K562 (cell line): Measurements from ENCODE around the gene VRK3. TPM values are rescaled to one million over a fixed set of nuclear protein-coding genes. Genes with fewer than 3 reads are reported as not detected.

Experiments
- ATF3 ChIP-seq, 2 experiments: fragments of 450-650 bp in 1 of 2; sonication (generic) in 1 of 2; formaldehyde crosslinking in 1 of 2; IDR thresholded peaks in 1 of 2; conservative IDR thresholded peaks in 1 of 2; 2 replicates each; pipeline versions ENCODE4 v1.6.1 to v1.8.1; 2016 to 2023; ENCODE audit warnings: mild to moderate bottlenecking in 2 of 2, moderate library complexity in 2 of 2, inconsistent platforms in 1 of 2, missing genetic modification reagents in 1 of 2
- CBX3 ChIP-seq, 2 experiments: IDR thresholded peaks; 1 replicate in 1 of 2; 2 replicates in 1 of 2; pipeline ENCODE4 v1.6.1; 2012; ENCODE audit warnings: inconsistent platforms in 2 of 2, low read length in 2 of 2, borderline replicate concordance in 1 of 2, control low read depth in 1 of 2
- E2F6 ChIP-seq, 2 experiments: IDR thresholded peaks; 2 replicates each; pipeline ENCODE4 v1.6.1; 2011; ENCODE audit warnings: borderline replicate concordance in 1 of 2, control low read depth in 1 of 2, low read depth in 1 of 2, low read length in 1 of 2, mild to moderate bottlenecking in 1 of 2, mixed read lengths in 1 of 2, moderate library complexity in 1 of 2; ENCODE audit not compliant: insufficient read depth in 1 of 2, insufficient read length in 1 of 2, poor library complexity in 1 of 2, severe bottlenecking in 1 of 2; ENCODE audit errors: extremely low read depth in 1 of 2
- GTF2E2 ChIP-seq: fragments of 200-800 bp; sonication (Bioruptor generic); IDR thresholded peaks from 2 replicates; pipeline ENCODE4 v1.6.1; 2016; ENCODE audit warnings: missing genetic modification characterization, missing compliant biosample characterization
- PATZ1 ChIP-seq: fragments of 250-450 bp; sonication (Bioruptor Pico); IDR thresholded peaks from 2 replicates; pipeline ENCODE4 v1.5.0; 2020; ENCODE audit warnings: mild to moderate bottlenecking, borderline replicate concordance
- RFX5 ChIP-seq: IDR thresholded peaks from 2 replicates; pipeline ENCODE4 v1.6.1; 2011; ENCODE audit warnings: low read depth, mild to moderate bottlenecking, improper control_type of control experiment, low read length
- RNF2 ChIP-seq: sonication (generic); IDR thresholded peaks from 2 replicates; pipeline ENCODE4 v1.6.1; 2016
- SETDB1 ChIP-seq: IDR thresholded peaks from one replicate; pipeline ENCODE4 v1.6.1; 2012; ENCODE audit warnings: low read length, control low read depth, inconsistent platforms
- SMARCA4 ChIP-seq: fragments of 450-650 bp; IDR thresholded peaks from 2 replicates; pipeline ENCODE4 v1.6.1; 2016
- SMARCE1 ChIP-seq: fragments of 450-650 bp; IDR thresholded peaks from 2 replicates; pipeline ENCODE4 v1.7.1; 2016; ENCODE audit warnings: mild to moderate bottlenecking
- TCF3 ChIP-seq: sonication (generic); formaldehyde crosslinking; IDR thresholded peaks from 2 replicates; pipeline ENCODE4 v1.4.0; 2020; ENCODE audit warnings: mild to moderate bottlenecking, missing genetic modification reagents
- TOE1 ChIP-seq, 2 experiments: fragments of 450-650 bp in 1 of 2; sonication (generic) in 1 of 2; formaldehyde crosslinking in 1 of 2; IDR thresholded peaks; 2 replicates each; pipeline versions ENCODE4 v1.7.1 to v1.8.0; 2016 to 2022; ENCODE audit warnings: borderline replicate concordance in 2 of 2, mild to moderate bottlenecking in 2 of 2, antibody characterized with exemption in 1 of 2, inconsistent platforms in 1 of 2, low read depth in 1 of 2, missing genetic modification reagents in 1 of 2, moderate library complexity in 1 of 2
- XRCC3 ChIP-seq: fragments of 450-650 bp; IDR thresholded peaks from 2 replicates; pipeline ENCODE4 v1.6.1; 2017; ENCODE audit warnings: mild to moderate bottlenecking, moderate library complexity
- ZBTB43 ChIP-seq: sonication (generic); formaldehyde crosslinking; IDR thresholded peaks from 2 replicates; pipeline ENCODE4 v1.8.0; 2023; ENCODE audit warnings: mild to moderate bottlenecking, missing genetic modification reagents
- ZFP30 ChIP-seq: fragments of 250-450 bp; sonication (Bioruptor Pico); IDR thresholded peaks from 2 replicates; pipeline ENCODE4 v1.8.0; 2022; ENCODE audit warnings: moderate library complexity, mild to moderate bottlenecking, inconsistent platforms, borderline replicate concordance
- ZNF12 ChIP-seq: sonication (generic); formaldehyde crosslinking; IDR thresholded peaks from 2 replicates; pipeline ENCODE4 v1.4.0; 2020; ENCODE audit warnings: mild to moderate bottlenecking, missing genetic modification reagents
- ZNF184 ChIP-seq: sonication (generic); formaldehyde crosslinking; IDR thresholded peaks from 2 replicates; pipeline ENCODE4 v1.5.0; 2020; ENCODE audit warnings: missing genetic modification reagents
- ZNF778 ChIP-seq: fragments of 450-650 bp; formaldehyde crosslinking; IDR thresholded peaks from 2 replicates; pipeline ENCODE4 v1.4.0; 2020; ENCODE audit warnings: mild to moderate bottlenecking, moderate library complexity
- ZNF830 ChIP-seq: fragments of 250-450 bp; sonication (Bioruptor Pico); IDR thresholded peaks from 2 replicates; pipeline ENCODE4 v1.5.0; 2021; ENCODE audit warnings: mild to moderate bottlenecking
- polyA plus RNA-seq, 8 experiments: library from polyadenylated mRNA; depleted of rRNA in 4 of 8; stranded (reverse) in 5 of 8; unstranded in 3 of 8; fragments of >200 nt; fragmentation: Nextera tagmentation in 2 of 8; fragmentation: Illumina TruSeq in 1 of 8; extraction: Ambion mirVana in 2 of 8; extraction: Trizol in 1 of 8; gene quantifications; 2 replicates each; pipeline versions ENCODE4 v1.2.1 to v1.2.3, GENCODE V29; 2011 to 2014; ENCODE audit warnings: inconsistent platforms in 1 of 8, missing spikeins in 1 of 8
- total RNA-seq, 7 experiments: library from RNA; depleted of rRNA in 6 of 7; stranded (reverse); fragments of >200 nt in 6 of 7; fragmentation: Illumina TruSeq in 2 of 7; extraction: Trizol in 2 of 7; gene quantifications; 2 replicates each; pipeline versions ENCODE4 v1.2.1 to v1.2.3, GENCODE V29; 2011 to 2021; ENCODE audit warnings: low replicate concordance in 1 of 7

VRK3 gene
- total and polyA plus RNA-seq, 9 of the 15 experiments (the other 6 are each of a cell fraction or from before 2014, with no cell fraction given) = 25.6 to 94.3 (median 42.9) TPM

- TF ChIP-seq ATF3 (IDR thresholded peaks at IDR 0.05) (no peak; the same call in 1 of the 2 replicates), ATF3 (CRISPR knock-in tag; conservative IDR thresholded peaks at IDR 0.05) (peak; percentile 70; the same call in 1 of the 2 replicates), SMARCA4 (no peak), SMARCE1 (peak; percentile 38; the same call in 1 of the 2 replicates), GTF2E2 (tag) (no peak), XRCC3 (no peak), RNF2 (peak; percentile 90; the same call in 1 of the 2 replicates), ZNF184 (CRISPR knock-in tag) (no peak), ZFP30 (CRISPR knock-in tag) (no peak), TCF3 (CRISPR knock-in tag) (peak; percentile 37; the same call in 1 of the 2 replicates), SETDB1 (no peak), CBX3 (IDR thresholded peaks at IDR 0.05; ENCODE audit: borderline replicate concordance in 1 of 2, low read length in 2 of 2) (peak in 1 of 2 experiments; percentile 95; a peak in 2 of 3 replicates), E2F6 (IDR thresholded peaks at IDR 0.05; ENCODE audit: borderline replicate concordance in 1 of 2, extremely low read depth in 1 of 2, insufficient read depth in 1 of 2, insufficient read length in 1 of 2, low read depth in 1 of 2, low read length in 1 of 2, poor library complexity in 1 of 2, severe bottlenecking in 1 of 2) (peak; percentile 100), ZBTB43 (CRISPR knock-in tag) (peak; percentile 10; the same call in 1 of the 2 replicates), ZNF778 (no peak), PATZ1 (CRISPR knock-in tag) (no peak), RFX5 (no peak), ZNF830 (no peak), ZNF12 (CRISPR knock-in tag) (peak; percentile 77; the same call in 1 of the 2 replicates), TOE1 (IDR thresholded peaks at IDR 0.05; ENCODE audit: borderline replicate concordance) (no peak; the same call in 1 of the 2 replicates), TOE1 (CRISPR knock-in tag; IDR thresholded peaks at IDR 0.05; ENCODE audit: borderline replicate concordance, low read depth) (peak; percentile 85; the same call in 1 of the 2 replicates)
Observed at GRCh38 chr19:50025794-50026549, 800 bp upstream of the VRK3 start, which contains the start of gene ZNF473 (continued).
